ENCODE measurements around the gene LGALS4.
"Not testable (repeated sequence)": the region's sequence is repeated elsewhere in the genome, so short reads cannot be mapped to it uniquely, and the experiment has no call there.

DNA sequence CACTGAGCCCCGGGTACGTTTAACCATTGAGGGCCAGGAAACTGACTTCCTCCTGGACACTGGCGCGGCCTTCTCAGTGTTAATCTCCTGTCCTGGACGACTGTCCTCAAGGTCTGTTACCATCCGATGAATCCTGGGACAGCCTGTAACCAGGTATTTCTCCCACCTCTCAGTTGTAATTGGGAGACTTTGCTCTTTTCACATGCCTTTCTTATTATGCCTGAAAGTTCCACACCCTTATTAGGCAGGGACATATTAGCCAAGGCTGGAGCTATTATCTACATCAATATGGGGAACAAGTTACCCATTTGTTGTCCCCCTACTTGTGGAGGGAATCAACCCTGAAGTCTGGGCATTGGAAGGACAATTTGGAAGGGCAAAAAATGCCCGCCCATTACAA, 13.2 kb upstream of the LGALS4 start:
- TF ChIP-seq, protein P1, sequence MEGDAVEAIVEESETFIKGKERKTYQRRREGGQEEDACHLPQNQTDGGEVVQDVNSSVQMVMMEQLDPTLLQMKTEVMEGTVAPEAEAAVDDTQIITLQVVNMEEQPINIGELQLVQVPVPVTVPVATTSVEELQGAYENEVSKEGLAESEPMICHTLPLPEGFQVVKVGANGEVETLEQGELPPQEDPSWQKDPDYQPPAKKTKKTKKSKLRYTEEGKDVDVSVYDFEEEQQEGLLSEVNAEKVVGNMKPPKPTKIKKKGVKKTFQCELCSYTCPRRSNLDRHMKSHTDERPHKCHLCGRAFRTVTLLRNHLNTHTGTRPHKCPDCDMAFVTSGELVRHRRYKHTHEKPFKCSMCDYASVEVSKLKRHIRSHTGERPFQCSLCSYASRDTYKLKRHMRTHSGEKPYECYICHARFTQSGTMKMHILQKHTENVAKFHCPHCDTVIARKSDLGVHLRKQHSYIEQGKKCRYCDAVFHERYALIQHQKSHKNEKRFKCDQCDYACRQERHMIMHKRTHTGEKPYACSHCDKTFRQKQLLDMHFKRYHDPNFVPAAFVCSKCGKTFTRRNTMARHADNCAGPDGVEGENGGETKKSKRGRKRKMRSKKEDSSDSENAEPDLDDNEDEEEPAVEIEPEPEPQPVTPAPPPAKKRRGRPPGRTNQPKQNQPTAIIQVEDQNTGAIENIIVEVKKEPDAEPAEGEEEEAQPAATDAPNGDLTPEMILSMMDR (IDR thresholded peaks at IDR 0.05; ENCODE audit: low read depth, low read length, poor library complexity, severe bottlenecking) = not testable (repeated sequence)
- TF ChIP-seq EZH2phosphoT487 (IDR thresholded peaks at IDR 0.05; ENCODE audit: borderline replicate concordance, low read length) = not testable (repeated sequence)

All from DOHH2 (cell line).